ENCODE measurements around the gene COTL1. TPM values are rescaled to one million over a fixed set of nuclear protein-coding genes. Genes with fewer than 3 reads are reported as not detected.

The COTL1 gene
- total and polyA plus RNA-seq, 2 donors from 2014 or later: 122 to 136 TPM

- H3K9ac ChIP-seq (ENCODE audit: low read length in 3 of 3): no peak overlapping the region
- H3K27me3 ChIP-seq (ENCODE audit: control insufficient read depth, insufficient read depth, low read length): no peaks in the 10 kb centered on the region
- no peak overlapping the region for H3K4me3 ChIP-seq (ENCODE audit: low read length in 3 of 3)
- H3K36me3 ChIP-seq (ENCODE audit: control insufficient read depth in 2 of 3, insufficient read depth in 3 of 3, low read length in 3 of 3): no peaks in the 10 kb centered on the region
- DNase-seq (peak in 4 of 5 donors; percentile 84 to 90 (median 86)), FAIRE-seq (no peak)
- H3K27ac ChIP-seq (ENCODE audit: low read depth in 2 of 2, low read length in 2 of 2): no peak overlapping the region
- peaks cover 0 to 5% (median 0%) of the 10 kb centered on the region in 3 donors for H3K4me1 ChIP-seq (ENCODE audit: control insufficient read depth in 2 of 3, insufficient read depth in 2 of 3, low read depth in 1 of 3, low read length in 3 of 3)
- no peaks in the 10 kb centered on the region for H3K9me3 ChIP-seq (ENCODE audit: control insufficient read depth in 2 of 3, insufficient read depth in 1 of 3, low read length in 3 of 3)
- no peak for TF ChIP-seq CTCF (IDR thresholded peaks at IDR 0.05; ENCODE audit: borderline replicate concordance, extremely low read depth, insufficient read depth)
- intact Hi-C loops (cut with DNase I): no loop called here
Observed at GRCh38 chr16:84544031-84544773, 73.7 kb downstream of the COTL1 start.

- Histone ChIP-seq H3K4me1 (ENCODE audit: control insufficient read depth in 2 of 3, insufficient read depth in 2 of 3, low read depth in 1 of 3, low read length in 3 of 3) (peaks cover 0 to 5% (median 0%) of the 10 kb centered on the region in 3 donors), H3K27ac (ENCODE audit: low read depth in 2 of 2, low read length in 2 of 2) (no peak overlapping the region), H3K36me3 (ENCODE audit: control insufficient read depth in 2 of 3, insufficient read depth in 3 of 3, low read length in 3 of 3) (no peaks in the 10 kb centered on the region), H3K4me3 (ENCODE audit: low read length in 3 of 3) (no peak overlapping the region), H3K9me3 (ENCODE audit: control insufficient read depth in 2 of 3, insufficient read depth in 1 of 3, low read length in 3 of 3) (no peaks in the 10 kb centered on the region), H3K27me3 (ENCODE audit: control insufficient read depth, insufficient read depth, low read length) (no peaks in the 10 kb centered on the region), H3K9ac (ENCODE audit: low read length in 3 of 3) (no peak overlapping the region)
- FAIRE-seq (no peak), DNase-seq (no peak)
- no peak for TF ChIP-seq CTCF (IDR thresholded peaks at IDR 0.05; ENCODE audit: borderline replicate concordance, extremely low read depth, insufficient read depth)
- intact Hi-C loops (cut with DNase I): no loop called here
Observed at GRCh38 chr16:84543253-84543652, 74.6 kb downstream of the COTL1 start.

GRCh38 chr16:84541999-84542817 is 75.7 kb downstream of the COTL1 start:
- TF ChIP-seq CTCF (IDR thresholded peaks at IDR 0.05; ENCODE audit: borderline replicate concordance, extremely low read depth, insufficient read depth): no peak
- Histone ChIP-seq H3K4me1 (ENCODE audit: control insufficient read depth in 2 of 3, insufficient read depth in 2 of 3, low read depth in 1 of 3, low read length in 3 of 3) (peaks cover 0 to 8% (median 0%) of the 10 kb centered on the region in 3 donors), H3K9ac (ENCODE audit: low read length in 3 of 3) (peak overlapping the region in 1 of 3 donors; percentile 26), H3K27ac (ENCODE audit: low read depth in 2 of 2, low read length in 2 of 2) (no peak overlapping the region), H3K4me3 (ENCODE audit: low read length in 3 of 3) (peak overlapping the region in 1 of 3 donors; percentile 32), H3K9me3 (ENCODE audit: control insufficient read depth in 2 of 3, insufficient read depth in 1 of 3, low read length in 3 of 3) (no peaks in the 10 kb centered on the region), H3K27me3 (ENCODE audit: control insufficient read depth, insufficient read depth, low read length) (no peaks in the 10 kb centered on the region), H3K36me3 (ENCODE audit: control insufficient read depth in 2 of 3, insufficient read depth in 3 of 3, low read length in 3 of 3) (no peaks in the 10 kb centered on the region)
- DNase-seq: peak in 2 of 5 donors; percentile 74 to 85
- intact Hi-C loops (cut with DNase I): no loop called here
- FAIRE-seq: no peak

Measured in kidney (tissue), 14 donors.